NCI-H1930 (cell line): ENCODE data around the gene XNDC1N.
"Not testable (repeated sequence)": the region's sequence is repeated elsewhere in the genome, so short reads cannot be mapped to it uniquely, and the experiment has no call there.

ENCODE experiments used
- DNase-seq, 2 experiments: peaks; one replicate each; lab custom pipeline; 2025; lab: John Stamatoyannopoulos, UW

The XNDC1N gene

DNA sequence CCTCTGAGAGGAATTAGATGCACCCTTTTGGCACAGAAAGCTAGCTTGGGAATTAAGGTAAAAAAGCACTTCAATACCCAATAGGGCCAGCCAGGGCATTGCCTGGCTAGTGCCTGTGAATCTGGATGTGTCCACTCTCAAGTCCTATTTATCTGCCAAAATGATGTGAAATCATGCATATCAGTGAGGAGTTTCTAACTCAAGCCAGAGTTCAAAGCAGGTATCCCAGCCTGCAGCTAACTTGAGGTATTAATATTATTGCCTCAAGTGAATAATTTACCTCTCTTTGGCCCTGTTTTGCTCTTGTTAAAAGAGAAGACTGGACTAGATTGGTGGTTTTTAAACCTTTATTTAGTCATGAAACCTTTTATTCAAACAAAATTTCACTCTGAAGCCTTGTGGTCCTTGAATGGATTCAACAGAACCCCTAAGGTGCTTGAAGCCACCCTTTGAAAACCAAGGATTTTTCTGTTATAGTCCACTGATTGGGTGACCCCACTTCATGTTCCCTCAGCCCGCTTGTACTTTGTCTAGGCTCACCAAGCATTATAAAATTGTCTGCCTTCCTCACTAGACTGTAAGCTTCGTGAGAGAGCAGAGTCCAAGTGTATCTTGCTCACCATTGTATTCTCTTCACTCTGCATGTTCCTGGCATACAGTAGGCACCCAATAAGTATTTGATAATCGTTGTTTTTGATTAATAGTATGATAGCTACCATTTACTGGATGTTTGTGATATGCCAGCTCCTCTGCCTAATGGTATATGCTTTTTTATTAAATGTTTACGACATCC lies 4.9 kb upstream of the XNDC1N start:
- DNase-seq, result no peak

DNA sequence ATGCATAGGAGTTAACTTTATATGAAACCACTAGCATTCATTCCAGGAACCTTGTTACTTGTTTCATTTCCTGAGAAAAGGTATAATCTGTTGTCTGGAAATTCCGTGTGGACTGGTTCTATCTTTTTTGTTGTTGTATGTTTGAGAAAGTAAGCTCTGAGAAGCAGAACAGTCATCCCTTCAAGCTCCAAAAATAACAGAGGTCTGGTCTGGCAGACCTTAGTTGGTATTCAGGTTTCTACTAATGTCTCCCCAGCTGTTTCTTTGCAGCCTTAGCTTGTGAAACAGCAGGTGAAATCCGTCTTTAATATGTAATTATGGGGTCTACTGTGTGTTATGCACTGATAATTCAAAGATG lies 2.8 kb upstream of the XNDC1N start:
- DNase-seq, result no peak

DNA sequence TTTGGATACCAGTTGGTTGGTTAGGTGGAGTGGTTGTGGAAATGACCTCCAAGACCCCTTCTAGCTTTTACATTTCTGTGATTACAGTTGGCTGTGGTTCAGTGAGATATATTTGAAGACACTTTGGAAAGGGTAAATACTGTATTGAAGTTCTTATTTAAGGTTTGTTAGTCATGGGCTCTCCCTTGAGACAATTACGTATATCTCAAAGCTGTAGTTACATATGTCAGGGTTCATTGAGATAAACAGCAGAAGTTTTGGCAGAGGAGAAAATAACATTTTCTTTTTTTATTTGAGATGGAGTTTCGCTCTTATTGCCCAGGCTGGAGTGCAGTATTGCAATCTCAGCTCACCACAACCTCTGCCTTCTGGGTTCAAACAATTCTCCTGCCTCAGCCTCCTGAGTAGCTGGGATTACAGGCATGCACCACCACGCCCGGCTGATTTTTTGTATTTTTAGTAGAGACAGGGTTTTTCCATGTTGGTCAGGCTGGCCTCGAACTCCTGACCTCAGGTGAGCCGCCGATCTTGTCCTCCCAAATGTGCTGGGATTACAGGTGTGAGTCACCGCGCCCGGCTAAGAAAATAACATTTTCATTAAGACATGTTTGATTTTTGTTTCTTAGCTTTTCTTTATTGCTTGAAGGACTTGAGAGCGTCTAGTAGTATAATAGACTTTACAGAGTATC lies 2.3 kb upstream of the XNDC1N start:
- DNase-seq, result no peak

DNA sequence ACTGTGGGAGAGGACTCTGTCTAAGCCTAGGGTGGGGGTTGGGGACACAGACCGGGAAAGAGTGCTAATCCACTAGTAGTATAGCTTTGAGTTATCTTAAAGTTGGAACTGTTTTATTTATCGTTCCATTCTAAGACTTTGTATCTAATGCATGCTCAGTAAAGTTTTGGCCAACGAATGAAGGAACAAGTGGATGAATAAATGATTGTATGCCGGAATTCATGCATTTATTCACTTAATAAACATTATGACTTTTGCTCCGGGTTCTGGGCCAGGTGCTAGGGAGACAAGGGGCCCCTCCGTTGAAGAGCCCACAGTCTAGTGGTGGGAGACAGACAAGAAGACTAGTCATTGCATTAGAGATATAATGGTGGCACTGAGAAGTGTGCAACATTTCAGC lies 1.1 kb upstream of the XNDC1N start:
- DNase-seq, result no peak

GRCh38 chr11:71928737-71929443 lies 496 bp upstream of the XNDC1N start, which contains the start of gene RNF121:
TSS of gene RNF121 (plus strand) at chr11:71929046. CDS start at chr11:71929062, 16 bp downstream.
- DNase-seq, result peak; percentile 91 to 92

GRCh38 chr11:71917646-71918140 lies 10.7 kb downstream of the XNDC1N start:
- DNase-seq, result no peak

- DNase-seq, result no peak
Measured at GRCh38 chr11:71914617-71915189, 13.7 kb downstream of the XNDC1N start.

DNA sequence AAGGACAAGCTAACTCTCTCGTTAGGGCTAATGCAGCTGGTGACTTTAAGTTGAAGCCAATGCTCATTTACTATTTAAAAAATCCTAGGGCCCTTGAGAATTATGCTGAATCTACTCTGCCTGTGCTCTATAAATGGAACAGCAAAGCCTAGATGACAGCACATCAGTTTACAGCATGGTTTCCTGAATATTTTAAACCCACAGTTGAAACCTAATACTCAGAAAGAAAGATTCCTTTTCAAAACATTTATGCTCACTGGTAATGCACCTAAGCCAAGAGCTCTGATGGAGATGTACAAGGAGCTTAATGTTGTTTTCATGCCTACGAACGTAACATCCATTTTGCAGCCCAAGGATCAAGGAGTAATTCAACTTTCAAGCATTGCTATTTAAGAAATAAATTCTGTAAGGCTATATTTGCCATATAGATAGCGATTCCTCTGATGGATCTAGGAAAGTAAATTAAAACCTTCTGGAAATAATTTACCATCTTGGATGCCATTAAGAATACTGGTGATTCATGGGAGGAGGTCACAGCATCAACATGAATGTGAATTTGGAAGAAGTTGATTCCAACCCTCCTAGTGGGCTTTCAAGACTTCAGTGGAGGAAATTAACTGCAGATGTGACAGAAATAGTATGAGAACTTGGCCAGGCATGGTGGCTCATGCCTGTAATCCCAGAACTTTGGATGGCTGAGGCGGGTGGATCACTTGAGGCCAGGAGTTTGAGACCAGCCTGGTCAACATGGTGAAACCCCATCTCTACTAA lies 14.5 kb downstream of the XNDC1N start:
- DNase-seq, result no peak

GRCh38 chr11:71911986-71912340 lies 16.4 kb downstream of the XNDC1N start:
- DNase-seq, result not testable (repeated sequence)

GRCh38 chr11:71911321-71911985 lies 16.9 kb downstream of the XNDC1N start:
- not testable (repeated sequence) for DNase-seq

DNA sequence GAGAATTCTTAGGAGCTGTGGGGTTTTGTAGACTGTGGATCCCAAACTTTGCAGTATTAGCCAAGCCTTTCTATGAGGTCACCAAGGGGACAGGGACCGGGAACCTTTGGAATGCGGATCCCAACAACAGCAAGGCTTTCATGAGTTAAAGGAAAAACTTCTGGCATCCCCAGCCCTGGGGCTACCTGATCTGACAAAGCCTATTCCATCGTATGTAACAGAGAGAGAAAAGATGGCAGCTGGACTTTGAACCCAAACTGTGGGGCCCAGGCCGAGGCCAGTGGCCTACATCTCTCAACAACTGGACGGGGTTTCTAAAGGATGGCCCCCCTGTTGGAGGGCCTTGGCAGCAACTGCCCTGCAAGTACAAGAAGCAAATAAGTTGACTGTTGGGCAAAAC lies 17.6 kb downstream of the XNDC1N start:
- DNase-seq, result not testable (repeated sequence)

GRCh38 chr11:71908218-71908617 lies 20.2 kb downstream of the XNDC1N start:
- no peak for DNase-seq

GRCh38 chr11:71901137-71901536 lies 27.3 kb downstream of the XNDC1N start:
- DNase-seq, result not testable (repeated sequence)

DNA sequence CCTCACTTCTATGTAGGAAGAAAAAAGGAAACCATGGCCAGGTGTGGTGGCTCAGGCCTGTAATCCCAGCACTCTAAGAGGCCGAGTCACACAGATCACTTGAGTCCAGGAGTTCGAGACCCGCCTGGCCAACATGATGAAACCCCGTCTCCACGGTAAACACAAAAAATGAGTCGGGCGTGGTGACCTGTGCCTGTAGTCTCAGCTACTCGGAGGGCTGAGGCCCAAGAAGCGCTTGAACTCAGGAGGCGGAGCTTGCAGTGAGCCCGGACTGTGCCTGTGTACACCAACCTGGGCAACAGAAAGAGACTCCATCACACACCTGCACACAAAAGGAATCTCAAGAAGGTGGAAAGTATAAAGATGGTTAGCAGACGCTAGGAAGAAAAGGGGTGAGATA lies 32.4 kb downstream of the XNDC1N start:
- DNase-seq, result no peak

DNA sequence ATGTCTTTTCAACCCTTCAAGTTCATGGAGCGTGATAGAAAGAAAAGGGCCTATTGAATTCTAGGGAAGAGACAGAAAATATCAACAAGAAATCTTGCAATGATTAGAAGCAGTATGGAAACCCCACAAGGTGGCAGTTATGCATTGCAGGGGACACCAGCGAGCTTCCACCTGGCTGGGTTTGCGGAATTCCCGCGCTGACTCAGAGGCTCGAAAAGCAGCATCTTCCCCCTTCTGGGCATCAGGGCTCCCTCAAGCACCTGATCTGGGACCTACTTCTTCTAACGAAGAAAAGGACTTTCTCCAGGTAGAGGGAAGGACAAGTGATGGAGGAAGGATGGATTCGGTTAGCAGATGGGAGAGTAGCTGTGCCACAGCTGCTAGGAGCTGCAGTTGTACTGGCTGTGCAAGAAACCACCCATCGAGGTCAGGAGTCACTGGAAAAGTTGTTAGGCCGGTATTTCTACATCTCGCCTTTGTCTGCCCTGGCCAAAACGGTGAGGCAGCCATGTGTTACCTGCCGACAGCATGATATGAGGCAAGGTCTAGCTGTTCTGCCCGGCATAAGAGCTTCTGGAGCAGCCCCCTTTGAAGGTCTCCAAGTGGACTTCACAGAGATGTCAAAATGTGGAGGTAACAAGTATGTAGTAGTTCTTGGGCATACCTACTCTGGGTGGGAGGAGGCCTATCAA lies 39.1 kb downstream of the XNDC1N start:
- DNase-seq, result not testable (repeated sequence)

DNA sequence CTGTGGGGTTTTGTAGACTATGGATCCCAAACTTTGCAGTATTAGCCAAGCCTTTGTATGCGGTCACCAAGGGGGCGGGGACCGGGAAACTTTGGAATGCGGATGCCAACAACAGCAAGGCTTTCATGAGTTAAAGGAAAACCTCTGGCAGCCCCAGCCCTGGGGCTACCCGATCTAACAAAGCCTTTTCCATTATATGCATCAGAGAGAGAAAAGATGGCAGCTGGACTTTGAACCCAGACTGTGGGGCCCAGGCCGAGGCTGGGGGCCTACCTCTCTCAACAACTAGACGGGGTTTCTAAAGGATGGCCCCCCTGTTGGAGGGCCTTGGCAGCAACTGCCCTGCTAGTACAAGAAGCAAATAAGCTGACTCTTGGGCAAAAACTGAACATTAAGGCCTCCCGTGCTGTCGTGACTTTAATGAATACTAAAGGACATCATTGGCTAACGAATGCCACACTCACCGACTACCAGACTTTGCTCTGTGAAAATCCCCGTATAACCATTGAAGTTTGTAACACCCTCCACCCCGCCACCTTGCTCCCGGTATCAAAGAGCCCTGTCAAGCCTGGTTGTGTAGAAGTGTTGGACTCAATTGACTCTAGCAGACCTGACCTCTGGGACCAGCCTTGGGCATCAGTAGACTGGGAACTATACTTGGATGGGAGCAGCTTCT lies 39.9 kb downstream of the XNDC1N start:
- not testable (repeated sequence) for DNase-seq

DNA sequence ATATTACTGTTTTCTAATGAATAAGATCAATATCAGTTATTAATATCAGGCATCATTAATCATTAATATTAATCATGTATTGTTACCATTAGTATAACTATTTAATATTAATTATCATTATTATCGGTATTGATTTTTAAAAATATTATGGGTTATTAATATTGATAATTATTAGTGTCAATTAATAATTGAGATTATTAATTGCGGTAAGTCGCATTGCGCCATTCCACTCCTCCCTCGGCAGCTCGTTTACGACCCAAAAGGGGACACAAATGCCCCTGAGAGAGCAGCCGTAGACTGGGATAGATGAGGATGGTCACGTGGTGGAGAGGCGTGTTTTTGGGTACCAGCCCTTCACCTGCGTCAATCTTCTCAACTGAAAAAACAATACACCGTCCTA lies 42.6 kb downstream of the XNDC1N start:
- not testable (repeated sequence) for DNase-seq
